Stimulated activated CD4-positive, alpha-beta T cell treated with anti-CD3 and anti-CD28 coated beads, Interleukin-1b, Interleukin-23, amount 100 ng/mL, for 1 hour (primary cell): Measurements from ENCODE around the gene EGLN2.
"Not testable (repeated sequence)": the region's sequence is repeated elsewhere in the genome, so short reads cannot be mapped to it uniquely, and the experiment has no call there.

Experiments
- DNase-seq, 2 donors: peaks; one replicate each; pipeline ENCODE4 v3.0.0-alpha.2; 2020; ENCODE audit warnings: low read depth in 2 of 2

Gene EGLN2

GRCh38 chr19:40798683-40799557 is at the start of gene EGLN2:
TSS of gene EGLN2 (plus strand) at chr19:40799191. CDS start at chr19:40800573, 1,382 bp downstream.
- DNase-seq, result peak; percentile 100

GRCh38 chr19:40750058-40750873 is 48.7 kb upstream of the EGLN2 start, which contains the start of gene ACTMAP:
TSS of gene ACTMAP (minus strand) at chr19:40750477. CDS start at chr19:40749803, 674 bp downstream.
- peak; percentile 96 to 99 for DNase-seq

GRCh38 chr19:40750874-40751537 is 48.0 kb upstream of the EGLN2 start, which contains the start of gene SNRPA:
TSS of gene SNRPA (plus strand) at chr19:40751203. CDS start at chr19:40751409, 206 bp downstream.
- peak; percentile 85 to 87 for DNase-seq

- no peak for DNase-seq
These were observed 46.7 kb upstream of the EGLN2 start for GRCh38 chr19:40752257-40752781.

- peak in 1 of 2 donors; percentile 41 for DNase-seq
These were observed 44.3 kb upstream of the EGLN2 start for GRCh38 chr19:40754611-40755247.

- DNase-seq, result no peak
These were observed 43.8 kb upstream of the EGLN2 start for GRCh38 chr19:40755248-40755624.

- DNase-seq, result no peak
These were observed 43.2 kb upstream of the EGLN2 start for GRCh38 chr19:40755791-40756190.

GRCh38 chr19:40756502-40757110 is 42.4 kb upstream of the EGLN2 start:
- no peak for DNase-seq

- DNase-seq, result no peak
These were observed 40.5 kb upstream of the EGLN2 start for GRCh38 chr19:40758491-40758890.

GRCh38 chr19:40759352-40759751 is 39.6 kb upstream of the EGLN2 start:
- DNase-seq, result no peak

- DNase-seq, result no peak
These were observed 36.1 kb upstream of the EGLN2 start for GRCh38 chr19:40762754-40763470.

GRCh38 chr19:40763526-40763925 is 35.5 kb upstream of the EGLN2 start:
- DNase-seq, result no peak

GRCh38 chr19:40763963-40764362 is 35.0 kb upstream of the EGLN2 start:
- DNase-seq, result no peak

GRCh38 chr19:40766385-40766784 is 32.6 kb upstream of the EGLN2 start:
- DNase-seq, result not testable (repeated sequence)

GRCh38 chr19:40768869-40769268 is 30.1 kb upstream of the EGLN2 start:
- no peak for DNase-seq

- not testable (repeated sequence) for DNase-seq
These were observed 27.7 kb upstream of the EGLN2 start for GRCh38 chr19:40771101-40771862.

GRCh38 chr19:40774916-40775631 is 23.9 kb upstream of the EGLN2 start, which contains the start of gene MIA:
TSS of gene MIA (plus strand) at chr19:40775521. CDS start at chr19:40775543, 22 bp downstream.
- no peak for DNase-seq

GRCh38 chr19:40775632-40776022 is 23.4 kb upstream of the EGLN2 start:
- no peak for DNase-seq
